GF-D8 (cell line): ENCODE results near the gene SP7.
"Not testable (repeated sequence)": the region's sequence is repeated elsewhere in the genome, so short reads cannot be mapped to it uniquely, and the experiment has no call there.

Experiments
- DNase-seq: peaks from one replicate; lab custom pipeline; 2025; lab: John Stamatoyannopoulos, UW

Gene SP7

DNA sequence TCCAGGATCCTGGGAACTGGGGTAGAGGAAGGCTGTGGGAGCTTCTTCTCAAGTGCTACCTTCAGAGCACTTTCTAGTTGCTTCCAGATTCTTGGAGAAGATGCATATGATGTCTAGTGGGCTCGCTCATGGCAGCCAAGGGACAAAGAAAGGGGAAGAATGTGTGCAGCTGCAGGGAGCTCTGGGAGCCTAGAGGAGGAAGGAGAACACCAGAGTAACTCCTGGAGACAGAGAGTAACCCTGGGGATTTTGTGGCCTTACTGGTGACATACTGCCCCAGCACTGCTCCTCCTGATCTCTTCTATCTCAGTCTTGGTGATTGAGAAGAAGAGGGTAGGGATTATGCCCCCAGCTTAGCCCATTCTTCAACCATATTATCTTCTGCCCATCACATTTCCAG lies 10.3 kb upstream of the SP7 start:
- no peak for DNase-seq

DNA sequence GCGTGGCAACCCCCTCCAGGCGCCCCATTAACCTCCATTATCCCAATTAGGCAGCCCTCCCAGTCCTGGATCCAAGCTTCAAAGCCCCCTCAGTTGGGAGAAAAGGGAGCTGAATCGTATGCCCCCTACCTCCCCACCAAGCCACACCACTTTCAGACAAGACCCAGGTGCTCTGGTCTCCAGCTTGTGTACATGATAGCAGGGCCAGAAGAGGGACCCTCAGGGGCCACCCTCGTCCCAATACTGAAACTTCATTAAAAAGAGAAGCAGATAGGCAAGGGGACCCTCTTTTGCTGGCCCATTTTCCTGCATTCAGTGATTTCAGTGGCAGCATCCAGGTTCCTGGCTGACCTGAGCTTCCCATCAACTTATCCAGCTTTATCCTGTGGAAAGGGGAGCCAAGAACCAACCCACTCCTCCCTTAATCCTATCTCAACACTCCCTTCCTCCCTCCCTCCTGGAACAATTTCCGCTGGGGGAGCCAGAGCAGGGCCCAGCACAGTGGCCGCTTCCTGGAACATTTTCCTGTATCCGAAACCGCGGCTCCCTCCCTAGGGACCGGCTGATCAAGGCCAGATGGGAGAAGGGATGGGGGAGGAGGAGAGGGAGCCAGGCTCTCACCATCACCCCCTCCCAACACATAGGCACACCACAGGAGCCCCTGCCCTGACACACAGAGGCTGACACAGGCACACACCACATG lies 9.5 kb upstream of the SP7 start:
- no peak for DNase-seq

DNA sequence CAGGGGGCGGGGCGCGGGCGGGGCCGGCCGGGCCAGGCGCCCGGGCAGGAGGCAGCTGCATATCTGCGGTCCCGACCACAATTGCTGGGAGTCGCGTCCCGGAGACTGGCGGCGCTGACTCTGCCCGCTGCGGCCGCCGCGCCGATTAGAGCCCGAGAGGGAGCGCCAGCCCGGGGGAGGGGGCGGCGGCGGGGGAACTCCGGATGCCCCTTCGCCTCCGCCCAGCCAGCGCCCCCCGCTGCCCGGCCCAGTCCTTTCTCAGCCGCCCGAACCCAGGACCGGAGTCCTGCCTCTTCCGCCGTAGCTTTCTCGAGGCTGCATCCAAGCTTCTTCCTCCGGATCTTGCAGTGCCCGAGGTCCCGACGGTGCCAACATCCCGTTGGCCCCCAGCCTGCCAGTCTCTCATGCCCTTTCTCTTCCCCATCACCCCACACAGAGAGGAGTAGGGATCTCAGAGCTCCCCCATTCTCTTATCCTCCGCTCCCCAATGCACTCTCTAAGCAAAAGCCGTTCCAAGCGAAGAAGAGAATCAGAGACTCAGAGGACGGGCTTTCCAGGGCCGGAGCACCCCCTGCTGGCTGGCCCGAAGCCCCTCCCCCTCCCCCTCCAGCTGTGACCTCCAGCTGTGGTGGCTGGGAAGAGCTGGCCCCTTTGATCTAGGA lies 8.8 kb upstream of the SP7 start:
- peak; percentile 30 for DNase-seq

DNA sequence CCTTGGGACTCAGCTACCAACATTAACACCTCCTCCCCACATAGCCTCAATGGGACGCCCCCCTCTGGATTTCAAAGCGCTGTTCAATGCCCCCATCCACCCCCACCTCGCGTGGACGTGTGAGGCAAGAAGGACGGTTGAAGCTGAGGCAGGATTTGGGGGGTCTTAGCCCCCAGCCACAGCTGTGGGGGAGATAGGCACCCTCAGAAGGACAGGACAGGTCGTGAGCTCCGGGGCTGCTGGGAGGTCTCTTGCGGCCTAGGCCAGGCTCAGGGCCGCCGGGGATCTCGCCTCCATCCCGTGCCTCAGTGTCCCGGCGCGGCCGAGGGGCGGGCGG lies 8.3 kb upstream of the SP7 start:
- DNase-seq: no peak

DNA sequence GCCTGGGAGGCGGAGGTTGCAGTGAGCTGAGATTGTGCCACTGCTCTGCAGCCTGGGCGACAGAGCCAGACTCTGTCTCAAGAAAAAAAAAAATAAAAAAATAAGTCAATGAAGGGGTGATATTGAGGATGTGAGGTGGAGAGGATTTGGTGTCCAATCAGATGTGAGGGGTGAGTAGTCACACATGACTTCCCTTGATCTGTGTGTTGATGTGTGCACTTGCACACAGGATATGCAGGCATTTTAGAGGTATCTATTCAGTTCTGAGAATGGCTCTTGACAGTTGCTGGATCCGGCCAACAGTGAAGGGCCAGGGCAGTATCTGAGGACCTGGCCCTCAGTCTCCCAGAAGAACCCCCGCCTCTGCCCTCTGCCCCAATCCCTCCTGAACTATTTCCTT lies 7.8 kb upstream of the SP7 start:
- no peak for DNase-seq

DNA sequence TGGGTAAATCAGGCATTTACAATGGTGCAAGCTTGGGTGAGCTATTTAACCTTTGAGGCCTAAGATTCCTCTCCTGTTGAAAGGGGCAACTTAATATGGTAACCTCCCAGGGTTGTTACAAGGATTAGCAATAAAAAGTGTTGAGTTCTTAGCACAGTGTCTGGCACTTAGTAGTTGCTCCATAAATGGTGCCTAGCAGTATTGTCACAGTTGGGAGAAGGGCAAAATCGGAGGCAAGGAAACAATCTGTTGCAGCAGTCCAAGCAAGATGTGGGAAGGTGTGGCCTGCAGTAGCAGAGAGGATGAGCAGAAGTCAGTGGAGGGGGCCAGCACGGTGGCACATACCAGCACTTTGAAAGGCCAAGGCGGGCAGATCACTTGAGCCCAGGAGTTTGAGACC lies 7.3 kb upstream of the SP7 start:
- no peak for DNase-seq

DNA sequence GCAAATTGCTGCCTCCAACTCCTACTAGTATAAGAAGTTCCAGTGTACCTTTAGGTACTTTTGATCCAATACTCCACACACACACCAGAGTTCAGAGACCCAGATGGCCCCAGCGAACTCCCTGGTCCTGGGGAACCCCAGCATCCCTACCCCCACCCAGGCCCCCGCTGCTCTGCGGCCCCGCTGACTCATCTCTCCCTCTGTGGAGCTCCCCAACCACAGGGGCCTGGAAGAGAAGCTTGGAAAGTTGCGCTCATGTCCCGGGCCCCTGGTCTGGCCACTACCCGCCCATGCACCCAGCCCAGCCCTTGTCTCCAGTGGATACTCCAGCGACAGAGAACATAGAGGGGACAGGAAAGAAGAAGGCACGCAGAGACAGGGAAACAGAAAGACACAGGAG lies 4.2 kb upstream of the SP7 start:
- no peak for DNase-seq

DNA sequence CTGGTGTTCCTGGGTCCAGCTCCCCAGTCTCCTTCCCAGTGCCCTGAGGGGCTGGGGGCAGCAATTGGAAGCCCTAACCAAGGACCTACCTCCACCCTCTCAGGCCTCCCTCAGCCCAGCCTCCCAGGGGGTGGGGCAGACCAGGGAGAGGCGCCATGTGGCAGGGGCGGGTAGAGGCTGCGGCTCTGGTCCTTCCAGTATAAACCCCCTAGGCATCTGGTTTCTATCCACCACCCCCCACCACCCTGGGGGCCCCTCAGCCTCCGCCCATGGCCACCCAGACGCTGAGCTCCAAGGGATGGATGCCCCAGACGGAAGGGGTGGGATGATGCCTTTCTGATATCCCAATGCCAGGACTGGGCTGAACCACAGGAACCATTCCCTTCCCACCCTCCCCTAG lies 2.8 kb upstream of the SP7 start:
- DNase-seq: no peak

DNA sequence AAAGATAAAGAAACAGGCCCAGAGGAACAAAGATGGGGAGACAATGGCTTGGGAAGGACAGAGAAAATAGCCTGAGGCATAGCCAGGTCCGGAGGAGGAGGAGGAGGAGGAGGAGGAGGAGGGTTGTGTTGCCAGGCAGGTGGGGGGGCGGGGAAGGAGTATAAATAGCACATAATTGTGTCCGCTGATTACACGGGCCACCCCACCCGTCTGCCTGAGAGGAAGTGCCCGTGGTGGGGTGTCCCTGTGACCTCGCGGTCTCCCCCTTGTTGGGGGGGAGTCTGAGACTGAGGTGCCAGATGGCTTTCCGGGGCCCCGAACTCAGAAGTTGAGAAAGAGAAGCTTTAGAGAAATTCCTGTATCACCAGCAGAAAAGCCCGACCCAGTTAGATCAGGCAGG lies 1.9 kb upstream of the SP7 start:
- DNase-seq: no peak

DNA sequence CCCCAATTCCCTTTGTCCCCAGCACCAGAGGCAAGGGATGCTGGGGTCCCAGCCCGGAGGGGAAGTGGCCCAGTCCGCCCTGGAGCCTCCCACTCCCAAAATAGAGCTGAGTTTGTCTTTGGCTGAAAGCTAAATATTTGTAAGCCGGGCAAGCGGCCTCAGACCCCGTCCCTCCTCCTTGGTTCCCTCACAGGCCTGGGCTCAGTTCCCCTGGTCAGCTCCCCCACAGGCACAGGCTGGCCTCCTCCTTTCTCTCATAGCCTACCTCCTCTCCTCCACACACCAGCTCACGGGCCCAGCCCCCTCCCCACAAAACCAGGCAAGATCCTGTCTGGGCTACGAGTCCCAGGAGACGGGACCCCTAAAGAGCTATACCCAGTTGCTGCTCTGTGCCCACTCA lies 1.3 kb downstream of the SP7 start:
- no peak for DNase-seq

DNA sequence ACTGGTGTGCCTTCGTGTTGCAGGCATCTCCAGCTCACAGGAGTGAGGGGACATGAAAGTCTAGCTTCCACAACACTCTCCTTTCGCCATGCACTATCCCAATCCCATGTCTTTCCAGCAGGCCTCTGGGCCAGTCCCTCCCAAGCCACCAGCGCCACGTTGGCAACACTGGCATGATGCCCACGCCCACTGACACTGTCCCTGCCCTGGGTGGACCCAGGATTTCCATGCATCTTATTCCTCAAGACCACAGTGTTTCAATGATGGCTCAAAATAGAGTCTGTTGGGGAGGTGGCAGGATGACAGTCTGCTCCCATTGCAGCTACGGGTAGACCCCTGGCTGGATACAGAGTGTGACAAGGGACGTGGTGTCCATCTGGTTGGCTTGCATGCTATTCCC lies 2.3 kb downstream of the SP7 start:
- DNase-seq: no peak

DNA sequence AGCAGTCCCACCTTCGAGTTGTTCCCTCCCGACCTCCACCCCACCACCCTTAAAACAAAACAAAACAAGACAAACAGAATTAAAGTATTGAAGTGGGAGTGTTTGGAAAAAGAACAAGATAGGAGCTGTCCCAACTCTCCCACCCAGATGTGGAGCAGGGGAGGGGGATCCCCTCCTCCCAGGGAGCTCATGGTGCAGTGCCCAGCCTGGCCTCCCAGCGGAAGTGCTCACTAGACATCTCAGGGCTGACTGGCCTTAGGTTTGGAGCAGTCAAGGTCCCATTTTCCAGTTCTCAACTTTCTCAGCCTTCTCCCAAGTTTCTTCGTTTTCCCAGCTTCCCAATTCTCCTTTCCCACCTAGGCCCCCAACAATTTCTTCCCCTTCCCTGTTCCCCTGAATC lies 2.9 kb downstream of the SP7 start:
- no peak for DNase-seq

DNA sequence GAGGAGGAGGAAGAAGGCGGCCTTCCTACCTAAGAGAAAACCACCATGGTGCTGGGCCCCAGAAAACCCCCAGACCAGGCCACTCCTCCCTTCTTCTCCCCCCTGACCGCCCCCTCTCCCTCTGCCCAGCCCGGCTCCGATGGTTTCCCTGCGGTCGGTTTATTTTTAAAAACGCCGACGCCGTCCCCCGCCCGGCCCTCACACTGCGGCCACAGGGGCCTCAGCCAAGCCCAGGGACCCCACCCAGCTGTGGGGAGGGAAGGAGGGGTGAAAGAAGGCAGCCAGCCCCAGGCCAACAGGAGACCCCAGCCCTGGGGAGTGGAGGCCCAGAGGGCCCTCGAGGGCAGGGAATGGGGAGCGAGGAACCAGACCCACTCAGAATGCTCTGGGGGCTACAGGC lies 3.4 kb downstream of the SP7 start:
- DNase-seq: no peak

DNA sequence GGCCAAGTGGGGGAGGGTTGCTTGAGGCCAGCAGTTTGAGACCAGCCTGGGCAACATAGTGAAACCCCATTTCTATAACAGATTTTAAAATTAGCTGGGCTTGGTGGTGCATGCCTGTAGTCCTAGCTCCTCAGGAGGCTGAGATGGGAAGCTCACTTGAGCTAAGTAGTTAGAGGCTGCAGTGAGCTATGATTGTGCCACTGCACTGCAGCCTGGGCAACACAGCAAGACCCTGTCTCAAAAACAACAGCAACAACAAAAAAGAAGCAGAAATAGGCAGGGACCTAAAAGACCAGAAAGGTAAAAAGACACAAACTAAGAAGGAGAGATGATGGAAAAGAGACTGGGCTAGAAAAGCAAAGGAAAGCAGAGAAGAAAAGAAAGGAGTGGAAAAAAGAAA lies 3.8 kb downstream of the SP7 start:
- not testable (repeated sequence) for DNase-seq

DNA sequence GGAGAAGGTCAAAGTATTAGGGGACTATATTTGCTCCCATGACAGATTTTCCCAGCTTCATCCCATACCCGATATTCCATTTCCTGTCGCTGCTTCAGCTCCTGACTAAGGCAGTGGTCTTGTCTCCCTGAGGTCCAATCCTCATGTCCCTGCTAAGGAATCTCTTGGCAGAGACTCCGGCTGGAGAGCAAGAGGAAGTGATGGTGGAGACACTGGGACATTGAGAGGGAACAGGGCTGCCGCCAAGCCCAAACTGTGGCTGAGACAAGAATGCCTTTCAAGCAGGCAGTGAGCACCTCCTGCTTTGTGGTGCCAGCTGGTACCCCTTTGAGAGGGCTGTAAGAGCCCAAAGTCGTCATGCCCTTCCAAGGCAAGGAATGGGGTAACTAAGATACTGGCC lies 5.5 kb downstream of the SP7 start:
- no peak for DNase-seq

DNA sequence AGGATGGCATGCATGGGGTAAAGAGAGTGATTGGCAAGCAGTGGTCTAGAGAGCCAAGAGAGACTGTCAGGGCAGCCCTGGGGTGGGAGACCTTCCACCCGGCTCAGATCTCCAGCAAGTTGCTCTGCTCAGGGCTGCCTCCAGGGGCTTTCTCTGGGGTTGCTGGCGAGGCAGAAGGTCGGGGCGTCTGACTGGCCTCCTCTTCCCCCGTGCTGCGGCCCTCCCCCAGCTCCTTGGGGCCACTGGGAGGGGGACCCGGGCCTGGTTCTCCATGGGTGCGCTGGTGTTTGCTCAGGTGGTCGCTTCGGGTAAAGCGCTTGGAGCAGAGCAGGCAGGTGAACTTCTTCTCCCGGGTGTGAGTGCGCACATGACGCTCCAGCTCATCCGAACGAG lies 8.1 kb downstream of the SP7 start:
- DNase-seq: no peak

DNA sequence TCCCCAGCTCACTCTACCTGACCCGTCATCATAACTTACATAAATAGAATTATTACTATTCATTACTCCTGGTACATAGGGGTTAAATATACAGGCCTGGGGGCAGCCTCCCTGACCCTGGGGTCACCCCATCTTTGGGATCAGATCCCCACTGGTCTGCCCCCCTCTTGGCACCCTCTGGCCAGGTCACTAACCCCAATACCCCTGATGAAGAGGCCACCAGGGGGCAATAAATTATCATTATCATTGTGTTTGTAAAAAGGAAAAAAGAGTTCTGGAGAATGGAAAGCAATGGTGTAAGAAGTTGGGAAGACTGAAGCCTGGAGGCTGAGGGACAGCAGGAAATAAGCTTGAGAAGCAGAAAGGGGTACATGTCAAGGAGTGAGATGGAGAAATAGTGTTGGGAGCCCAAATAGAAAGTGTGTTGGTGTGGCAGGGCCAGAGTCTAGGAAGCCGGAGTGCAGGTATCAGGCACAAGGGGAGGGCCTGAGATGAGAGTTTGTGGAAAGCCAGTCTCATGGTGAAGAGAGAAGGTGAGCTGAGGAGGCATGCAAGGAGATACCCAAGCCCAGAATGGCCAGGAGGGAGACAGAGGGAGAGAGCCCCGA lies 8.6 kb downstream of the SP7 start:
- DNase-seq: no peak

DNA sequence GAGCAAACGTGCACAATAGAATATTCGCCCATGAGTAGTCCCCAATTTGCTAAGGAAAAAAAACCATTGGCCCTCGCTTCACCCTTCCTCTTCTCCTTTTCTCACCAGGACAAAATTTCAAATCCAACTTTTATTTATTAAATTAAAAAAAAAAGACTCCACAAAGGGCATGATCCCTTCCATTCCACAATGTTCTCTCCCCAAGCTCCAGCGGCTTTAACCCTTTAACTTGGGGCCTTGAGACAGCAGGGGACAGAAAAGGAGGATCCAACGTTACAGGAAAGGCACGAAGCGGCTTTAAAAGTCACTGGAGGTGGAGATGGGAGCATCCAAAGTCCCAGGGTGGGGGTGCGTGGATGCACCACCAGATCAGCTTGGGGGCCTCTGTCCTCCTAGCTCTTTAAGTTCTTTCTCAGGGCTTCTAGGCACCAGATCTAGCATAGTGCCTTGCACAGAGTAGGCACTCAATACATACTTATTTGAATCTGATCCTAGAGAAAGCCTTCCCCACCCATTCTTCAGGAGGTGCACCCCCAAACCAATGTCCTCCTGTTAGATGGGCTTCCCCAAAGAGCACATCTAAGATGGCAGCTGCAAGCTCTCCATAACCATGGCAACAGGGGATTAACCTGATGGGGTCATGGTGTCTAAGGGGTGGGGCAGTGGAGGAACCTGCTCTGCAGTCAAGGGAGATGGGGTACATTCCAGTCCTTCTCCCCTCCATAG lies 9.5 kb downstream of the SP7 start:
- no peak for DNase-seq

DNA sequence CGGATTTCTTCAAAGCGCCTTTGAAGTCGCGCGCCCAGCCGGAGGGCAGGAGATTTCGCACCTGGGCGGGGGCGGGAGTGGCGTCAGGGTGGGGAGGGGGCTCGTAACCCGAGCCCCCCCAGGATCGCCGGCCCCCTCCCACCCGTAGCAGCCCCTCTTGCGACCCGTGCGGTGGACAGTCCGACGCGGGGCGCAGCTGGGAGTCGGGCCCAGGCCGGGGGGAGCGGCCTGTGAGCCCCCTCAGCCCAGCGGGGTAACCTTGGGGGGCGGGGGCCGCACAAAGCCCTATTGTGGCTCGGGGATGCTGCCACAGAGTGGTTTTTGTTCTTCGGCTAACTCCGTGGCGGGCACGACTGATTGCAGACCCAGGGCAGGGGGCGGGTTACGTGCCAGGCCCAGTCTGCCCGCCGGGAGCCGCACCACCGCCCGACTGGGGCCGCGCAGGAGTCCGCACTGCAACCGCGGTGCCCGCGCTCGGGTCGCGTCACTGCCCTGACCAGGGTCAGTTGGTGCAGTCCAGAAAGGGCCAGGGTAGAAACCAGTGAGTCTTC lies 10.6 kb downstream of the SP7 start:
- DNase-seq: no peak

DNA sequence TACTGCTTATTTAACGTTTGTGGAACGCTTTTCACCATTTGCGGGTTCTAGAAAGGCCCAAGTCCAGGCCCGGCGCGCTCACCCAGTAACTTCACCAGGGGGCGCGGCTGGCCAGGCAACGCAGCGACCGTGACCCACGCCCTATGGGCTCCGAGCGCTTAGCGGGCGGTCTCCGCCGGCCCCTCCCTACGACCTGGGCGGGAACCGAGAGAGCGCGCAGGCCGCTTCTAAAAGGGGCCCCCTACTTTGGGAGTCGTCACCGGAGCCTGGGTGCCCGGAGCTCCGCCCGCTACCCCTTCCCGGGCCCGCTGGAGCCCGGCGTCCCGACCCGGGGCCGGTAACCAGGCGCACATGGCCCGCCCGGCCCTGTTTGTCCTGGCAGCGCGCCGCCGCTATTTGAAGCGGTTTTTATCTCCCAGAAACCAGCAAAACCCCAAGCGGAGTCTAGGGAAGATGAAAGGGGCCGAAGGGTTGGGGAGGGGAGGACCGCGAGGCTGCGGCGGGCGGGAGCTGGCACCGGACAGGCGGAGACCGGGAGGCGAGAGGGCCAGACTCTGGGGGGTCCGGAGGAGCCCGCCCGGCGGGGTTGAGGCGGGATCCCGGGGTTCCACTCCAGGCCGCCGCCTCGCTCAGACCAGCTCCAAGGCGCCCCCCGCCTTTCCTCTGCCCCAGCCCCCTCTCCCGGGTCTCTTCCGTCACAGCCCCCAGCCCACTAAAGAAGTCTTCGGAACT lies 11.2 kb downstream of the SP7 start:
- peak; percentile 69 for DNase-seq

DNA sequence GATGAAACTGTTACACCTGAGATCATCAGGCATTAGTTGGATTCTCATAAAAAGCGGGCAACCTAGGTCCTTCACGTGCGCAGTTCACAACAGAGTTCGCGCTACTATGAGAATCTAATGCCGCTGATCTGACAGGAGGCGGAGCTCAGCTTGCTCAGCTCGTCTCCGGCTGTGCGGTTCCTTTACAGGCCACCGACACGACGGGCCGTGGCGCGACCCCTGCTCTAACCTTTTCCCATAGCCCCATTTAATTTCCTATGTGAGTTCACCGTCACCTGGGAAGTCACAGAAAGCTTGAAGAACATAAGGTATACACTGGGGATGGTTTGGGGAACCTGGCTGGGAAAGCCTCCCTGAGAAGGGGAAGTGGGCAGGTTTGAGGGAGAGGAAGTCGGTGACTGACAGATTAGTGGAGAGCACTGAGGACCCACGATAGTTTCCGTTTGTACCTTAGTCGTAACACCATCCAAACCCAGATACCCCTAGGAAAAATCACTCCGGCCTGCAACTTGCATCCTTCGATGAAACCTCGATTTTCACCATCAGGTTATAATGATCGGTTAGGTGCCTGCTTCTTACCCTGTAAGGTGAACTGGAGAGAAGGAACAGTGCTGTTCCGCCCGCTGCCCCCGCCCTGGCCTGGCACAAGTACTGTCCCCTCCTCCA lies 11.9 kb downstream of the SP7 start:
- peak; percentile 45 for DNase-seq
